Neural crest cell (in vitro differentiated cells): ENCODE measurements around the gene TRDMT1. TPM values are rescaled to one million over a fixed set of nuclear protein-coding genes. Genes with fewer than 3 reads are reported as not detected.

ENCODE experiments used
- DNase-seq: peaks from one replicate; pipeline ENCODE4 v3.0.0; 2021; ENCODE audit warnings: low read depth, mixed read lengths, low spot score
- H3K27ac Mint-ChIP-seq: one replicate; pipeline ENCODE4 v1.8.0; 2021; ENCODE audit warnings: mild to moderate bottlenecking, mixed read lengths; ENCODE audit not compliant: unreplicated experiment
- H3K27me3 Mint-ChIP-seq: 2 replicates; pipeline ENCODE4 v1.8.0; 2021; ENCODE audit warnings: low read depth, mild to moderate bottlenecking, mixed read lengths
- H3K36me3 Mint-ChIP-seq: 2 replicates; pipeline ENCODE4 v1.8.0; 2021; ENCODE audit warnings: low read depth, mild to moderate bottlenecking, mixed read lengths
- H3K4me1 Mint-ChIP-seq: 2 replicates; pipeline ENCODE4 v1.8.0; 2021; ENCODE audit warnings: mixed read lengths
- H3K4me3 Mint-ChIP-seq: one replicate; pipeline ENCODE4 v1.8.0; 2021; ENCODE audit warnings: mild to moderate bottlenecking, mixed read lengths
- H3K9me3 Mint-ChIP-seq: 2 replicates; pipeline ENCODE4 v1.8.0; 2021; ENCODE audit warnings: mixed read lengths
- CTCF ChIP-seq: fragments of 200-600 bp; sonication (generic); conservative IDR thresholded peaks from 2 replicates; pipeline ENCODE4 v1.5.0; 2021; ENCODE audit warnings: antibody characterized with exemption, mild to moderate bottlenecking
- total RNA-seq: library from RNA; stranded (reverse); gene quantifications from 2 replicates; pipeline ENCODE4 v1.2.1, GENCODE V29; 2021

TRDMT1 gene
- total RNA-seq, 1 donor from 2014 or later: 17.3 TPM

- no peak overlapping the region for H3K4me3 Mint-ChIP-seq
- no peaks in the 10 kb centered on the region for H3K27me3 Mint-ChIP-seq
- DNase-seq: no peak
- peaks cover 2% of the 10 kb centered on the region for H3K36me3 Mint-ChIP-seq
- TF ChIP-seq CTCF: no peak
- no peak overlapping the region for H3K27ac Mint-ChIP-seq
- H3K9me3 Mint-ChIP-seq: no peaks in the 10 kb centered on the region
- peaks cover 14% of the 10 kb centered on the region for H3K4me1 Mint-ChIP-seq
Measured at GRCh38 chr10:17174626-17175025, 26.8 kb downstream of the TRDMT1 start.

DNA sequence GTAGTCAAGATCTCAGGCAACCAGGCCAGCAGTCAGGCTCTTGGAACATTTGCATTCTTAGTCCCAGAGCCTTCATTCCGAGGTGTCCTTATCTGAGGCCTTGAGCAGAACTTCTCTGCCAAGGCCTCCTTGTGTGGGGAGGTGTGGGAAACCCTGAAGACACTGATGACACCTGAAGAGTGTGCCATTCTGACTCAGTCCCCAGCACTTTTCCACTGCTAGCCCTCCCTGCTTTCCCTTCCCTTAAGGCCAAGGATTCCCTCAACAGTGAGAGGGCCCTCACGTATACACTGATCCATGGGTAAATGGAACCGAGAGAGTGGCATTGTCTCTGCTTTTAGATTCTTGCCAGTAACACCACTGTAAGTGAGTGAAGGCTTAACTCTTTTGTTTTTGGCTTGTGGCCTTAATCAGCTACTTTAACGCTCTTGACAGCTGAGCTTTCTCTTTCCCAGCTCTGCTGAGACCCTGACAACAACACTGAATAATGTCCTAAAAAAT, 30.3 kb downstream of the TRDMT1 start:
- H3K36me3 Mint-ChIP-seq: peaks cover 2% of the 10 kb centered on the region
- no peak overlapping the region for H3K27ac Mint-ChIP-seq
- TF ChIP-seq CTCF: no peak
- no peak for DNase-seq
- H3K27me3 Mint-ChIP-seq: no peaks in the 10 kb centered on the region
- no peaks in the 10 kb centered on the region for H3K9me3 Mint-ChIP-seq
- no peak overlapping the region for H3K4me3 Mint-ChIP-seq
- H3K4me1 Mint-ChIP-seq: peaks cover 18% of the 10 kb centered on the region

DNA sequence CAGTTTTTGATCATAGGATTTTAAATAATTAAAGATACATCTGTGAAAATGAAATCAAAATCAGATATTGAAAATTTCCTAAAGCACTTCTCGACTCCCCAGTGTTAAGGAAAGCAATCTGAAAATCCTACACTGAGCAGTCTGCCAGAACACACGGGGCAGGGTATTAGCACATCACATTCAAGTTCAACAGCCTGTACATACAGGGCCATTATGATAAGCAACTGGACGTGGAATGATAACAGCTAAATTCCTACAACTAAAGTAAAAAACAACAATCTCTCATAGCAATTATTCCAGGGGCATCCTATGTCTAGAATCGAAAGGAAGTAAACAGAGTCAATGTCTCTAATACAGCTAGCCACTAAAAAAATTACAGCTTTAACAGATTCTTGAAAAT, 31.7 kb downstream of the TRDMT1 start:
- no peak for DNase-seq
- TF ChIP-seq CTCF: no peak
- Mint-ChIP-seq H3K9me3 (peaks cover under 1% of the 10 kb centered on the region), H3K4me1 (peaks cover 8% of the 10 kb centered on the region), H3K4me3 (no peak overlapping the region), H3K27me3 (no peaks in the 10 kb centered on the region), H3K36me3 (peaks cover 3% of the 10 kb centered on the region), H3K27ac (no peak overlapping the region)

GRCh38 chr10:17166699-17167098, 34.8 kb downstream of the TRDMT1 start:
- Mint-ChIP-seq H3K9me3 (peaks cover 9% of the 10 kb centered on the region), H3K27ac (no peak overlapping the region), H3K27me3 (no peaks in the 10 kb centered on the region), H3K4me1 (peaks cover 8% of the 10 kb centered on the region), H3K4me3 (no peak overlapping the region), H3K36me3 (peaks cover 16% of the 10 kb centered on the region)
- no peak for DNase-seq
- no peak for TF ChIP-seq CTCF

DNA sequence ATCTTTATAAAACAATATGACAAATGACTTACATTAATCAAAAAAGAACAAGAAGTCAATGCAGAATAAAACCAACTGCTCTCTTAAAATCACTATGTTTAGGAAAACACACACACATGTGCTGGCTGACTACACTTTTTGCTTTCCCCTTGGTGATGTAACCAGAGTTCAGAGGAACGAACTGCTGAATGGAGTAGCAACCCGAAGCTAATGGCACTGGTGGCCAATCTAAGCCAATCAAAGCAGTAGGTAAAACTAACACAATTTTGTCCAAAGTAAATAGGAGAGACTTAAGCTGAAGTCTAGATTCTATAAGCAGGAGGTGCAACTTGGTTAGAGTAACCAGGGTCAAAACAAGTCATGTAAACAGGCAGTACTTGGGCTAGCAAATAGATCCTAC, 38.6 kb downstream of the TRDMT1 start:
- H3K27ac Mint-ChIP-seq: no peak overlapping the region
- H3K4me3 Mint-ChIP-seq: no peak overlapping the region
- H3K27me3 Mint-ChIP-seq: no peaks in the 10 kb centered on the region
- H3K36me3 Mint-ChIP-seq: peaks cover 16% of the 10 kb centered on the region
- no peaks in the 10 kb centered on the region for H3K4me1 Mint-ChIP-seq
- DNase-seq: no peak
- peaks cover 9% of the 10 kb centered on the region for H3K9me3 Mint-ChIP-seq
- TF ChIP-seq CTCF: no peak

GRCh38 chr10:17161775-17162174, 39.7 kb downstream of the TRDMT1 start:
- Mint-ChIP-seq H3K36me3 (peaks cover 16% of the 10 kb centered on the region), H3K27me3 (no peaks in the 10 kb centered on the region), H3K4me1 (no peaks in the 10 kb centered on the region), H3K27ac (no peak overlapping the region), H3K9me3 (peaks cover 9% of the 10 kb centered on the region), H3K4me3 (no peak overlapping the region)
- no peak for TF ChIP-seq CTCF
- DNase-seq: no peak
